WERI-Rb-1 (cell line): Measurements from ENCODE around the gene PTPMT1.

Experiments
- DNase-seq: peaks from one replicate; pipeline ENCODE4 v3.0.0-alpha.2; 2020
- H3K27ac ChIP-seq: fragments of 250-450 bp; sonication (Bioruptor Pico); 2 replicates; pipeline ENCODE4 v1.5.1; 2020; ENCODE audit warnings: mild to moderate bottlenecking, moderate library complexity
- H3K27me3 ChIP-seq: fragments of 250-450 bp; sonication (Bioruptor Pico); 2 replicates; pipeline ENCODE4 v1.5.1; 2021; ENCODE audit warnings: mild to moderate bottlenecking, low read depth, moderate library complexity; ENCODE audit not compliant: insufficient read depth, severe bottlenecking
- H3K36me3 ChIP-seq: fragments of 250-450 bp; sonication (Bioruptor Pico); 2 replicates; pipeline ENCODE4 v1.5.1; 2020; ENCODE audit warnings: mild to moderate bottlenecking, moderate library complexity
- H3K4me3 ChIP-seq: 2 replicates; pipeline ENCODE4 v1.5.1; 2011; ENCODE audit warnings: low read depth, mild to moderate bottlenecking, control low read depth, low read length
- H3K9me3 ChIP-seq: fragments of 250-450 bp; sonication (Bioruptor Pico); 2 replicates; pipeline ENCODE4 v1.5.1; 2021; ENCODE audit warnings: mild to moderate bottlenecking, moderate library complexity; ENCODE audit not compliant: severe bottlenecking
- TF ChIP-seq, protein P1 (sequence below): IDR thresholded peaks from 2 replicates; pipeline ENCODE4 v1.5.1; 2011; ENCODE audit warnings: low read depth, mild to moderate bottlenecking, control low read depth, inconsistent platforms, low read length

Gene PTPMT1

DNA sequence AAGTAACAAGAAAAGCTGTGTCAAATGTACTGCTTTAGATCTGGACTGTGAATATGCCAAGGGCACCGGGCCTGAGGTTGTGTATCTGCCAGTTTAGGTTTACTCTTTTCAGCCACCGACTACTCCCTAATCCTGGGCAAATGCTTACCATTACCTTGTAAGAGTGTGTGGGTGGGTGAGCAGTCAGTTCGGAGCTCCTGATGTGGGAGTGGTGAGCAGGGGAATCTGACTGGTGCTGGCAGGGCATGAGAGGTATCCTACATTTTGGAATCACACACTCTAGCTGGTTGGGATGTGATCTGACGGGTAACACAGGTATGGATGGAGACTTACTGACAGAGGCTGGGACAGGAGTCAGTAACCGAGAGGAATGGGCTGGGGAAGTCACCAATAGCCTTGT is 18.4 kb downstream of the PTPMT1 start:
- H3K27ac ChIP-seq, result no peak overlapping the region
- TF ChIP-seq, protein P1, sequence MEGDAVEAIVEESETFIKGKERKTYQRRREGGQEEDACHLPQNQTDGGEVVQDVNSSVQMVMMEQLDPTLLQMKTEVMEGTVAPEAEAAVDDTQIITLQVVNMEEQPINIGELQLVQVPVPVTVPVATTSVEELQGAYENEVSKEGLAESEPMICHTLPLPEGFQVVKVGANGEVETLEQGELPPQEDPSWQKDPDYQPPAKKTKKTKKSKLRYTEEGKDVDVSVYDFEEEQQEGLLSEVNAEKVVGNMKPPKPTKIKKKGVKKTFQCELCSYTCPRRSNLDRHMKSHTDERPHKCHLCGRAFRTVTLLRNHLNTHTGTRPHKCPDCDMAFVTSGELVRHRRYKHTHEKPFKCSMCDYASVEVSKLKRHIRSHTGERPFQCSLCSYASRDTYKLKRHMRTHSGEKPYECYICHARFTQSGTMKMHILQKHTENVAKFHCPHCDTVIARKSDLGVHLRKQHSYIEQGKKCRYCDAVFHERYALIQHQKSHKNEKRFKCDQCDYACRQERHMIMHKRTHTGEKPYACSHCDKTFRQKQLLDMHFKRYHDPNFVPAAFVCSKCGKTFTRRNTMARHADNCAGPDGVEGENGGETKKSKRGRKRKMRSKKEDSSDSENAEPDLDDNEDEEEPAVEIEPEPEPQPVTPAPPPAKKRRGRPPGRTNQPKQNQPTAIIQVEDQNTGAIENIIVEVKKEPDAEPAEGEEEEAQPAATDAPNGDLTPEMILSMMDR, result no peak
- H3K36me3 ChIP-seq, result peaks cover 62% of the 10 kb centered on the region
- H3K27me3 ChIP-seq, result no peaks in the 10 kb centered on the region
- DNase-seq, result no peak
- no peaks in the 10 kb centered on the region for H3K9me3 ChIP-seq
- H3K4me3 ChIP-seq, result no peak overlapping the region

- Histone ChIP-seq H3K9me3 (no peaks in the 10 kb centered on the region), H3K27me3 (no peaks in the 10 kb centered on the region), H3K36me3 (peaks cover 43% of the 10 kb centered on the region), H3K27ac (no peak within 1 kb of the TSS), H3K4me3 (no peak within 1 kb of the TSS)
- TF ChIP-seq, protein P1, result no peak
- DNase-seq, result no peak
These were observed 20.9 kb downstream of the PTPMT1 start, which contains the start of gene FAM180B for GRCh38 chr11:47586098-47586855. Gene FAM180B, plus strand, starts transcription at chr11:47586678. Its CDS starts 91 bp downstream, at chr11:47586769.

- Histone ChIP-seq H3K4me3 (no peak overlapping the region), H3K9me3 (no peaks in the 10 kb centered on the region), H3K36me3 (peaks cover 34% of the 10 kb centered on the region), H3K27ac (no peak overlapping the region), H3K27me3 (no peaks in the 10 kb centered on the region)
- no peak for DNase-seq
- TF ChIP-seq, protein P1, result no peak
These were observed 21.8 kb downstream of the PTPMT1 start for GRCh38 chr11:47587039-47587716.

DNA sequence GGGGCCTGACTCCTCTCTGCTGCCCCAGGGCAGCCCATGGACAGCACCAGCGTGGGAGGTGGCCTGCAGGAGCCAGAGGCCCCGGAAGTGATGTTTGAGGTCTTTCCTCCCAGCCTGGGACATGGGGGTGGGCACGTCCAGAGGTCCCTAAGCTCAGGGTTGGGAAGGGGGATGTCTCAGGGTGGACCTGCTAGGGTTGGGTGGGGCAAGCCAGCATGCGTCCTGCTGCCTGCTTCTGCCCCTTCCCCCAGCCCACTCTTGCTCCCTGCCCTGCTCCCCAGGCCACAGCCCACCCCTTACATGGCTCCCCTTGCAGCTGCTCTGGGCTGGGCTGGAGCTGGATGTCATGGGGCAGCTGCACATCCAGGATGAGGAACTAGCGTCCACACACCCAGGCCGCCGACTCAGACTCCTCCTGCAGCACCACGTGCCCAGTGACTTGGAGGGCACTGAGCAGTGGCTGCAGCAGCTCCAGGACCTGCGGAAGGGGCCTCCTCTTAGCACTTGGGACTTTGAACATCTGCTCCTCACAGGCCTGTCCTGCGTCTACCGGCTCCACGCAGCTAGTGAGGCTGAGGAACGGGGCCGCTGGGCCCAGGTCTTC is 22.4 kb downstream of the PTPMT1 start:
- Histone ChIP-seq H3K4me3 (no peak overlapping the region), H3K27ac (no peak overlapping the region), H3K9me3 (no peaks in the 10 kb centered on the region), H3K36me3 (peaks cover 27% of the 10 kb centered on the region), H3K27me3 (no peaks in the 10 kb centered on the region)
- TF ChIP-seq, protein P1, result no peak
- no peak for DNase-seq

DNA sequence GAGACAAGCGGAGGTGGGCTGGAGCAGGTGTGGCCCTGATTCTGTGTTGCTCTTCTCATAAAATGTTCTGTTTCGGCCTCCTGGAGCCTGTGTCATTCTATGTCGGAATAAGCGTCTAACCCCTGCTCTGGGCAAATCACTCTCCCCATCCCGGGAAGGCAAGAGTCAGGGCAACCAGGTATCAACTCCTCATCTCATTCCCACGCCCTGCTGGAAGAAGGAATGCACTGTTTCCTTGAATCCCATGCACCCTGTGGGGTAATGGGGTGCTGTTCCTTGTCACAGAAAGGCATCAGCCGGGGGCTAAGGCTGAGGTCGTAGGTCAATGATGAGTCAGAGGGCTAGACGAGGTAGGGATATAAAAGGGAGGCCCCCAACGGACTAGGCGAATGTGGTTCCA is 23.7 kb downstream of the PTPMT1 start:
- H3K27me3 ChIP-seq, result peaks cover 8% of the 10 kb centered on the region
- no peak overlapping the region for H3K27ac ChIP-seq
- TF ChIP-seq, protein P1, result no peak
- peaks cover 14% of the 10 kb centered on the region for H3K36me3 ChIP-seq
- DNase-seq, result no peak
- H3K9me3 ChIP-seq, result no peaks in the 10 kb centered on the region
- no peak overlapping the region for H3K4me3 ChIP-seq
